NB4 (cell line): ENCODE measurements around the gene CHST15.

Experiments
- DNase-seq: peaks from one replicate; pipeline ENCODE4 v3.0.0; 2010; ENCODE audit warnings: low read depth
- H3K4me3 ChIP-seq: one replicate; pipeline ENCODE4 v1.5.1; 2011; ENCODE audit warnings: mild to moderate bottlenecking, low read depth, low read length, moderate library complexity
- MYC ChIP-seq: IDR thresholded peaks from 2 replicates; pipeline ENCODE4 v1.6.1; 2011; ENCODE audit warnings: low read depth, low read length
- POLR2A ChIP-seq: IDR thresholded peaks from 2 replicates; pipeline ENCODE4 v1.6.1; 2011; ENCODE audit warnings: mild to moderate bottlenecking; ENCODE audit not compliant: insufficient read length; ENCODE audit errors: extremely low read depth
- TF ChIP-seq, protein P1 (sequence below): IDR thresholded peaks from one replicate; pipeline ENCODE4 v1.5.1; 2012; ENCODE audit warnings: low read depth, low read length
- TF ChIP-seq, protein P2 (sequence below): IDR thresholded peaks from 2 replicates; pipeline ENCODE4 v1.6.1; 2011; ENCODE audit warnings: low read depth, low read length

CHST15 gene

DNA sequence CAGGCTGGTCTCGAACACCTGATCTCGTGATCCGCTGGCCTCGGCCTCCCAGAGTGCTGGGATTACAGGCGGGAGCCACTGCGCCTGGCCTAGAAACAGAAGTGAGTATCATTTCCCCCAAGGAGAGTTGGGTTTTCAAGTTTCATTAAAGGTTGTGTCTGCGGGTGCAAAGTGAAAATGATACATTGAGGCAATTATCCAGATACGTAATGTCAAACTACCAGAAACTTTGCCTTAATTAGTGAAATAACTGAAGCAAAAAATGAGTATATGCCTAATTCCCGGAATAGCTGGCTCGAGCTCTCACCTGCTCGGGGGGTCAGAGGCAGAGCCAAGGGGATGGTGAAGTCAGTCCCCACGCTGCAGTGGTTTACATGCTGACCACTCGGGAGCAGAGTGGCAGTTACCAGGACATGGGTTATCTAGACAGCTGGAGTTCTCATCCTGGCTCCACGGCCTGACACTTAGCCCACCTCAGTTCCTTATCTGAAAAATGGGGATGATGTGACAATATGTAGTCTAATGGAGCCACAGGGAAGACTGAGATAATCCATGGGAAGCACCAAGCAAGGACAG, 25.5 kb downstream of the CHST15 start:
- TF ChIP-seq, protein P1, sequence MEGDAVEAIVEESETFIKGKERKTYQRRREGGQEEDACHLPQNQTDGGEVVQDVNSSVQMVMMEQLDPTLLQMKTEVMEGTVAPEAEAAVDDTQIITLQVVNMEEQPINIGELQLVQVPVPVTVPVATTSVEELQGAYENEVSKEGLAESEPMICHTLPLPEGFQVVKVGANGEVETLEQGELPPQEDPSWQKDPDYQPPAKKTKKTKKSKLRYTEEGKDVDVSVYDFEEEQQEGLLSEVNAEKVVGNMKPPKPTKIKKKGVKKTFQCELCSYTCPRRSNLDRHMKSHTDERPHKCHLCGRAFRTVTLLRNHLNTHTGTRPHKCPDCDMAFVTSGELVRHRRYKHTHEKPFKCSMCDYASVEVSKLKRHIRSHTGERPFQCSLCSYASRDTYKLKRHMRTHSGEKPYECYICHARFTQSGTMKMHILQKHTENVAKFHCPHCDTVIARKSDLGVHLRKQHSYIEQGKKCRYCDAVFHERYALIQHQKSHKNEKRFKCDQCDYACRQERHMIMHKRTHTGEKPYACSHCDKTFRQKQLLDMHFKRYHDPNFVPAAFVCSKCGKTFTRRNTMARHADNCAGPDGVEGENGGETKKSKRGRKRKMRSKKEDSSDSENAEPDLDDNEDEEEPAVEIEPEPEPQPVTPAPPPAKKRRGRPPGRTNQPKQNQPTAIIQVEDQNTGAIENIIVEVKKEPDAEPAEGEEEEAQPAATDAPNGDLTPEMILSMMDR, result no peak
- no peak for TF ChIP-seq MYC
- no peak for TF ChIP-seq POLR2A
- TF ChIP-seq, protein P2, sequence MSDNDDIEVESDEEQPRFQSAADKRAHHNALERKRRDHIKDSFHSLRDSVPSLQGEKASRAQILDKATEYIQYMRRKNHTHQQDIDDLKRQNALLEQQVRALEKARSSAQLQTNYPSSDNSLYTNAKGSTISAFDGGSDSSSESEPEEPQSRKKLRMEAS, result no peak
- DNase-seq, result no peak
- H3K4me3 ChIP-seq, result no peak overlapping the region

DNA sequence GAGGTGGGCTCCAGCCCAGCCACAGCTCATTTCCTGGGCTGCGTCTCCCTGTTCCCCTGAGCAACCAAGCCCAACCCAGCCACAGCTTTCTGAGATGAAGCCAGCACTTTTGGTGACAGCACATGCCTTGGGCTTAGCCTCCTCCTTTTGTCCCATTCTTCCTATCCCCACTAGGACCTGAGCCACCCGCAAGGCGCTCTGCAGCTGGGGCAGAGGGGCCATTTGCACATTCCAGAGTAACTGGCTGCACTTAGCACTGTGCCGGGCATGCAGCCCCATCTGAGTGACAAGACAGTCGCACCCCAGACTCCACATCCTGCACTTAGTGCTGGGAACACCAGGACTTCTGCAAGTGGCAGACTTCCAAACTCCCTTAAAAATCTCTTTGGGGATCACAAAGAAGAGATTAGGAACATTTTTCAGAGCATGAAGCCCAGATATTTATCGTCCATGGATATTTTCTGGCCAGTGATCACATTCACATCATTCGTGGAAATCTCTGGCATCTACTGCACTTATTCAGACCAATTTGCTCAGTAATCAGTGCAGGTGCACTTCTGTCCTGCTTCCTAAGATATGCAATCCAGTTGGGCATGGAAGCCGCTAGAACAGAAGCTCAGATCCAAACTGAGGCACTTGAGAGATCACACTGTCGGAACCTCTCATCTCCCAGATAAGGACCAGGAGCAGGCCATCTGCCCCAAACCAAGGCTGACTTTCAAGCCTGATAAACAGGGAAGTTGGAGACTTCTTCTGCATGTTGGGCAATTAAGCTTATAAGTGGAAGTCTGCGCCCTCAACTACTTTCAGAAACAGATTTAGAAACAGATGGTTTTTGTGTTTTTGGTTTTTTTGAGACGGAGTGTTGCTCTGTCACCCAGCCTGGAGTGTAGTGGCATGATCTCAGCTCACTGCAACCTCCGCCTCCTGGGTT, 26.4 kb downstream of the CHST15 start:
- DNase-seq, result peak; percentile 36
- no peak overlapping the region for H3K4me3 ChIP-seq
- no peak for TF ChIP-seq MYC
- TF ChIP-seq, protein P2, result no peak
- TF ChIP-seq POLR2A, result no peak
- TF ChIP-seq, protein P1, result no peak

DNA sequence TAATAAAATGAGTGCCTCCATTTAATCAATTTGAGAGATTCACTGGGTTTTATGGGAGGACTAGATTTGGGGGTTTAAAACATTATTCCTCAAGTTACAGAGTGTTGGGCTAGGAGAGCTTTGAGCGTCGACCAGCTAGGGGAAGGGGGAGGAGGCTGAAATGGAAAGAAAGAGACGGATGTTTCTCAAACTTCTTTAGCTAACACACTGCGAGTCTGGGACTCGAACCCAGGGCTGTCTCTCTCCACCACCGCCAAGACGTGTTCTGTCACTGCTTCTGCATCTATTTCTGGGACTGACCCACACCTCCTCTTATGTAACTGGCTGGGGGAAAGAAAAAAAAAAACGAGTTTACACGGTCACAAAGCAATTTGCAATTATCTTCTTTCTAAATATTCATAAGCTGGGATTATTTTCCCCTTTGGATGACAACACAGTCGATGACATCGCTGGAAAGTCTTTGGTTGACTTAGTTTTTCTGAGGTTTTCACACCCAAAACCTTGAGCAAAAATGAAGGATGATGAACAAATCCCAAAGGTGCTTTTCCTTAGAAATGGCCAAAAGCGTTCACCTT, 27.2 kb downstream of the CHST15 start:
- DNase-seq, result no peak
- H3K4me3 ChIP-seq, result no peak overlapping the region
- TF ChIP-seq POLR2A, result no peak
- TF ChIP-seq MYC, result no peak
- TF ChIP-seq, protein P2, result no peak
- TF ChIP-seq, protein P1, result no peak

DNA sequence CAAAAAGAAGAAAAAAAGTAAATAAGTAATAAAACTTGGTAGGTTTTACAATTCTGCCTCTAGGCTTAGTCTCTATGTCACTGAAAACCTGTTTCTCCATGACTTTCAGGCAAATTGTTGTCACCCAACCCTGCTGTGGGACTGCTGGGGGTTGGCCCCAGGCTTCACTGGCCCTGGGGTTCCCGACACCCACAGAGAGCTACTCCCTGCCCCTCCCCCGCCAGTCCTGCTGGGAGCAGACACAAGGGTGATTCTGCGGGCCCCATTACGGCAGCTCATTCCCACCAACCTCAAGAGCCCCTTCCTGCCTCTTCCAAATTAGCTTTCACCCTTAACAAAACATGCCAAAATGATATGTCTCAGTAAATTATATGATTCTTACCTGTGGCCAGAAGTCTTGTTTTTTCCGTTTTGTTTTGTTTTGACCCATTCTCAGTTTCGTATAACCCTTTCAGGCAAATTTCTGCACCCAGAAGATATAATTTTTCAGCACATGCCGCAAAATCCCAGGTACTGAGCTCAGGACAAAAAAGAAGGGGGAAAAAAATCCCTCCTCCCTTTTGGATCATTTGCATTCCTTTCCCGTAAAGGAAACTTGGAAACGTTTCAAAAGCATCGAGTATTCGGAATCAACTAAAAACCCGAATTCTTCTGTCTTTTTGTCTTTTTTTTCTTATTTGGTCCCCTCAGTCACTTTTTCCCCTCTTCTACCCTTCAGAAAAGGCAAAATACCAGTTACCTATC, 27.8 kb downstream of the CHST15 start:
- no peak overlapping the region for H3K4me3 ChIP-seq
- TF ChIP-seq, protein P2, result no peak
- no peak for TF ChIP-seq POLR2A
- TF ChIP-seq MYC, result no peak
- TF ChIP-seq, protein P1, result no peak
- DNase-seq, result no peak

DNA sequence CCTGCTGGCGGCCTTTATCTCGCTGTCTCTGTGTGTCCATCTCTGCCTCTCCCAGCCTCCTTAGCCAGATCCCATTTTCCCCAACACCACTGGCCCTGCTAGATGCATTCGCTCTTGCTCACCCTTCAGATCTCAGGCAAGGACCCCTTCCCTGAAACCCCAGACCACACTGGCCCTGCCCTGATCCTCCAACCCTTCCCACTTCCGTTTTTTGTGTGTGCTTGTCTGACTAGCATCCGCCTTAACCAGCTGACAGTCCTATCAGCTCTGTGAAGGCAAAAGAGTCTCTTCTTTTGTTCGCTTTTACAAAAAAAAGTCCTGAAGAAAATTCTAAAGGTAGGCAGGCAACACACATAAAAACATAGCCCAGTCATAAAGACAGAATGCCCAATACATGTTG, 28.7 kb downstream of the CHST15 start:
- H3K4me3 ChIP-seq, result no peak overlapping the region
- peak; percentile 59 for DNase-seq
- TF ChIP-seq POLR2A, result no peak
- TF ChIP-seq MYC, result no peak
- TF ChIP-seq, protein P1, result no peak
- TF ChIP-seq, protein P2, result no peak
